GM19467 (cell line): ENCODE data around the gene PSMC3IP.
"Not testable (repeated sequence)": the region's sequence is repeated elsewhere in the genome, so short reads cannot be mapped to it uniquely, and the experiment has no call there.

Experiments
- ATAC-seq: cut with Tn5 transposase; IDR thresholded peaks from one replicate; pipeline ENCODE4 v1.9.1; 2021; ENCODE audit warnings: mild to moderate bottlenecking, moderate library complexity; ENCODE audit not compliant: unreplicated experiment

The PSMC3IP gene

DNA sequence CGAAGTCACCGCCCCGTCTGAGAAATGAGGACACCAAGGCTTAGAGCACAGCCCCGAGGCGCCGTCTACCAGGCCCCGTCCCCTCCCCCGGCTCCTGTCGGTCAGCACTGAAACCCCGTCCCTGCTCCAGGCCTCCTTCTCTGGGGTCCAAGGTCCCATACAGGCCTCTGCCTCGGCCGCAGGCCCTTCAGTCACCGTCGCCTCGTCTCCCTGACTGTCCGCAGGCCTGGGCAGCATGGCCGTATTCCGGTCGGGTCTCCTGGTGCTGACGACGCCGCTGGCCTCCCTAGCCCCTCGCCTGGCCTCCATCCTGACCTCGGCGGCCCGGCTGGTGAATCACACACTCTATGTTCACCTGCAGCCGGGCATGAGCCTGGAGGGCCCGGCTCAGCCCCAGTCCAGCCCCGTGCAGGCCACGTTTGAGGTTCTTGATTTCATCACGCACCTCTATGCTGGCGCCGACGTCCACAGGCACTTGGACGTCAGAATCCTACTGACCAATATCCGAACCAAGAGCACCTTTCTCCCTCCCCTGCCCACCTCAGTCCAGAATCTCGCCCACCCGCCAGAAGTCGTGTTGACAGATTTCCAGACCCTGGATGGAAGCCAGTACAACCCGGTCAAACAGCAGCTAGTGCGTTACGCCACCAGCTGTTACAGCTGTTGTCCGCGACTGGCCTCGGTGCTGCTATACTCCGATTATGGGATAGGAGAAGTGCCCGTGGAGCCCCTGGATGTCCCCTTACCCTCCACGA, 15.0 kb downstream of the PSMC3IP start:
- no peak for ATAC-seq

DNA sequence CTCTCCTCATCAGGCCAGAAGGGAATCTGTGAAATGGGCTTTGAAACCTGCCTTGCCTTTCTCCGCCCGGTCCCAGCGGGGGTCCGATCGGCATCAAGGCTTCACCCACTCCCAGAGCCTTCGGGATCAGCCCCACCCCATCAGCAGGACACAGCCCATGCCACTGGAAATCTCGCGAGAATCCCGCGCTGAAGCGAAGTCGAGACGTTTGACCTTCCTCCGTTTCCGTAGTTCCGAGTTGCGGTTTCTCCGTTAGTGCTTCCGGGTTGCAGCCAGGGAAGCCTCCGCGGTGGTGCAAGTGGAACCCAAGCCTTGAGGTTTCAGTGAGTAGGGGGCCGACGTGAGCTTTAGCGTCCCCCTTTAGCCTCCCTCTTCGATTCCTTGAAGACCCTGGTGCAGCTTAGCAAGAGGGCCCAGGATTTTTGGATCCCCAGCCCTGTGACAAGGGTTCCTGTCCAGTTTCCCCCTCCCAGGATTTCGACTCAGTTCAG, 15.6 kb downstream of the PSMC3IP start, which contains the start of gene COASY:
TSS of gene COASY (plus strand) at position 252 of the 491 bp plus-strand sequence. CDS start 475 bp downstream, outside the sequence.
- ATAC-seq: no peak

- ATAC-seq: no peak
Observed at GRCh38 chr17:42560246-42560645, 17.3 kb downstream of the PSMC3IP start.

GRCh38 chr17:42559075-42559474, 18.5 kb downstream of the PSMC3IP start:
- ATAC-seq: no peak

- not testable (repeated sequence) for ATAC-seq
Observed at GRCh38 chr17:42555961-42556617, 21.4 kb downstream of the PSMC3IP start.

DNA sequence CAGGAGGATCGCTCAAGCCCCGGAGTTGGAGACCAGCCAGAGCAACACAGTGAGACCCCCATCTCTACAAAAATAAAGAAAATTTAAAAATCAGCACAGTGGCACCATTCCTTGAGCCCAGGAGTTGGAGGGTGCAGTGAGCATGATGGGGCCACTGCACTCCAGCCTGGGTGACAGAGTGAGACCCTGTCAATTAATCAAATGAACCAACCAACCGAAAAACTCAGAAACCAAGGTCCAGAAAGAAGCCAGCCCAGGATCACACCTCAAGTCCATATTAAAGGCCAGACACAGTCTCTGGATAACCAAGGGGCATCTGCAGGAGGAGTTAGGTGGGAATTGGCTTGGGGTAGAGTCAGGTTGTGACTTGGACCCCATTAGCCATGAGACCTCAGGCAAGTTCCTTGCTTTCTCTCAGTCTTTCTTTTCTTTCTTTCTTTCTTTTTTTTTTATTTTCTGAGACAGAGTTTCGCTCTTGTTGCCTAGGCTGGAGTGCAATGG, 22.4 kb downstream of the PSMC3IP start:
- no peak for ATAC-seq

GRCh38 chr17:42554250-42555121, 23.0 kb downstream of the PSMC3IP start:
- peak; percentile 74 for ATAC-seq

GRCh38 chr17:42553866-42554249, 23.7 kb downstream of the PSMC3IP start:
- no peak for ATAC-seq

- ATAC-seq: no peak
Observed at GRCh38 chr17:42553161-42553818, 24.2 kb downstream of the PSMC3IP start.

- not testable (repeated sequence) for ATAC-seq
Observed at GRCh38 chr17:42552736-42553135, 24.8 kb downstream of the PSMC3IP start, which contains the start of gene HSD17B1. Gene HSD17B1, plus strand, starts transcription at chr17:42552923. Its CDS starts 11 bp downstream, at chr17:42552934.

- no peak for ATAC-seq
Observed at GRCh38 chr17:42548993-42549755, 28.4 kb downstream of the PSMC3IP start.

- ATAC-seq: peak; percentile 48
Observed at GRCh38 chr17:42548070-42548837, 29.3 kb downstream of the PSMC3IP start.

GRCh38 chr17:42547698-42548069, 29.8 kb downstream of the PSMC3IP start:
- ATAC-seq: no peak

DNA sequence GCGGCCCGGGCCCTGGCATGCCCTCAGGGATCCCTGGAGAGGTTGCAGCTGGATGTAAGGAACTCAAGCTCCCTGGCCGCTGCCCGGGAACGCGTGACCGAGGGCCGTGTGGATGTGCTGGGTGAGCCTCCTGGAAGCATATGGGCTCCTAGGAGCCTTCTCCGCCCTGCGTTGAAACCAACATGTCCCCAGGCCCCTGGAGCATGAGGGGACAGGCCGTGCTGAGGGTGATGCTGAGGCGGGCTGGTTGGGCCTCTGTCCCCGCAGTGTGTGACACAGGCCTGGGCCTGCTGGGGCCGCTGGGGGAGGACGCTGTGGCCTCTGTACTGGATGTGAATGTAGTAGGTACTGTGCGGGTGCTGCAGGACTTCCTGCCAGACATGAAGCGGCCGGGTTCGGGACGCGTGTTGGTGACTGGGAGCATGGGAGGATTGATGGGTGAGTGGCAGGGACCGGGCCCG, 30.5 kb downstream of the PSMC3IP start:
- ATAC-seq: no peak

DNA sequence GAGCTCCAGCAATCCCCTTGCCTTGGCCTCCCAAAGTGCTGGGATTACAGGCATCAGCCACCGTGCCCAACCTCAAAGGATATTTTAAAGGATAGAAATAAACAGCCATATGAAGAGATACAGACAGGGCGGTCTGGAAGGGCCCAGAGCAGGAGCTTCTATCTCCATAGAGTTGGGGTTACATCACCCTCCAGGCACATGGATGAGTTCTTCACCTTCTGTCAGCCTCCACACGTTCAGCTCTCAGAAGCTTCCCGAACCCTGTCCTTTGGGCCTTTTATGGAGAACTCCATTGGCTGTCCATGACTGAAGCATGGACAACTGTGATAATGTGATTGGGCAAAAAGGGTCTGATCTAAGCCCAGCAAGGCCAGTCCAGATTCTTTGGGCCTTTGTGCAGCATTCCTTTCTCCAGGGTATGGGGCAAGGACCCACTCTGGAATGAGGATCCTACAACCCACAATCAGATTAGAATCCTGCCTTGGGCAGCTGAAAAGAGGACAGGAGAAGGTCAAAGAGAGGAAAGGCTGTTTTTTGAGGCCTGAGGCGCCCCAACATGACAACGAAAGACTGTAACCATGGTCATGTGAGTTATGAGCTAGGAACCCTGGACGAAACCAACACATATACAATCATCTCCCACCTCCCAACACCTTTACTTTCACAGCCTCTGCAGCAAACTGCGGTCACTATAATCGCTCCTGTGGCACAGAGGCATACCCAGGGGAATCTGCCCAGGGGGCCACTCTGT, 31.6 kb downstream of the PSMC3IP start:
- not testable (repeated sequence) for ATAC-seq

GRCh38 chr17:42544874-42545283, 32.6 kb downstream of the PSMC3IP start:
- no peak for ATAC-seq

- ATAC-seq: no peak
Observed at GRCh38 chr17:42543190-42544079, 34.1 kb downstream of the PSMC3IP start.
